NCI-H1694 (cell line): ENCODE measurements around the gene TRIP6.
"Not testable (repeated sequence)": the region's sequence is repeated elsewhere in the genome, so short reads cannot be mapped to it uniquely, and the experiment has no call there.

Experiments used
- DNase-seq: peaks from one replicate; lab custom pipeline; 2025; lab: John Stamatoyannopoulos, UW

TRIP6 gene

GRCh38 chr7:100839361-100839760 lies 27.8 kb upstream of the TRIP6 start:
- DNase-seq = no peak

- DNase-seq = no peak
Measured at GRCh38 chr7:100840470-100841100, 26.6 kb upstream of the TRIP6 start.

- DNase-seq = no peak
Measured at GRCh38 chr7:100847360-100847759, 19.8 kb upstream of the TRIP6 start.

- DNase-seq = peak; percentile 74
Measured at GRCh38 chr7:100852048-100852872, 14.9 kb upstream of the TRIP6 start, which contains the start of gene SLC12A9. TSS of gene SLC12A9 (plus strand) at chr7:100852713. CDS start at chr7:100854198, 1,485 bp downstream.

GRCh38 chr7:100854146-100854895 lies 12.9 kb upstream of the TRIP6 start:
- no peak for DNase-seq

- DNase-seq = not testable (repeated sequence)
Measured at GRCh38 chr7:100854899-100855298, 12.3 kb upstream of the TRIP6 start.

GRCh38 chr7:100855515-100855914 lies 11.7 kb upstream of the TRIP6 start:
- no peak for DNase-seq

GRCh38 chr7:100856871-100857282 lies 10.3 kb upstream of the TRIP6 start:
- DNase-seq = no peak

- DNase-seq = no peak
Measured at GRCh38 chr7:100859856-100860255, 7.3 kb upstream of the TRIP6 start.

- no peak for DNase-seq
Measured at GRCh38 chr7:100860702-100861615, 6.2 kb upstream of the TRIP6 start.

GRCh38 chr7:100861616-100861985 lies 5.6 kb upstream of the TRIP6 start:
- no peak for DNase-seq

- no peak for DNase-seq
Measured at GRCh38 chr7:100863406-100863950, 3.7 kb upstream of the TRIP6 start.

- DNase-seq = no peak
Measured at GRCh38 chr7:100864263-100864845, 2.8 kb upstream of the TRIP6 start.

- no peak for DNase-seq
Measured at GRCh38 chr7:100865372-100865911, 1.7 kb upstream of the TRIP6 start.

- peak; percentile 51 for DNase-seq
Measured at GRCh38 chr7:100865938-100866728, 1.1 kb upstream of the TRIP6 start.

GRCh38 chr7:100866729-100867039 lies 503 bp upstream of the TRIP6 start:
- no peak for DNase-seq

GRCh38 chr7:100867776-100868485 lies 744 bp downstream of the TRIP6 start:
- DNase-seq = no peak

- DNase-seq = no peak
Measured at GRCh38 chr7:100873599-100874299, 6.6 kb downstream of the TRIP6 start.

- no peak for DNase-seq
Measured at GRCh38 chr7:100874300-100874576, 7.1 kb downstream of the TRIP6 start.
